ENCODE data around the gene CXCL11. TPM values are rescaled to one million over a fixed set of nuclear protein-coding genes. Genes with fewer than 3 reads are reported as not detected.
"Not testable (repeated sequence)": the region's sequence is repeated elsewhere in the genome, so short reads cannot be mapped to it uniquely, and the experiment has no call there.

CXCL11 gene
- total RNA-seq, 2 experiments from 2014 or later: not detected

DNA sequence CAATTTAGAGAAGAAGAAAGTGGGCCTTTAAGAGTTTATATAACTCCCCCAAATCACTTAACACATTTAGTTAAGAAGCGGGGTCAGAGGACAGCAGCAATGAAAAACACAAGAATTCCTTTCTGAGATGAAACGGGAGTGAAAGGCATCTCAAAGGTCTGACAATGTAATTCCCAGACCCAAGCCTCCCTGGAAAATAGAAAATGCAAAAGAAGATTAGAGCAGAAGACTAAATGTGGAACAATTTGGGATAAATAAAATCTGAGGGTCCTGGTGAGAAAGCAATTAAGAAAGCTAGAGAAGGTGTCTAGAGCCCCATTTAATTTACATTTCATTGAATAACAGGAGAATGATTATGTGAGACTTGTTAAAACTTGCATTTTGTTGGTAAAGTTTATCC, 19.6 kb upstream of the CXCL11 start:
- intact Hi-C loops (cut with DNase I, micrococcal nuclease): no loop called here
- H3K36me3 Mint-ChIP-seq (ENCODE audit: low read depth): no peaks in the 10 kb centered on the region
- peaks cover 9% of the 10 kb centered on the region for H3K27me3 Mint-ChIP-seq
- Histone ChIP-seq H3K4me3 (ENCODE audit: low read length) (no peak overlapping the region), H3K9me3 (ENCODE audit: control insufficient read depth in 1 of 2, insufficient read depth in 1 of 2, low read length in 2 of 2) (no peaks in the 10 kb centered on the region), H3K27ac (ENCODE audit: low read depth in 1 of 2, low read length in 2 of 2) (no peak overlapping the region), H3K36me3 (ENCODE audit: insufficient read depth, low read length) (no peaks in the 10 kb centered on the region), H3K27me3 (ENCODE audit: control insufficient read depth in 1 of 2, insufficient read depth in 2 of 2, low read length in 2 of 2) (no peaks in the 10 kb centered on the region), H3K4me1 (ENCODE audit: insufficient read depth, low read length) (no peaks in the 10 kb centered on the region)
- POLR2A ChIA-PET: no interaction called here
- H3K4me3 Mint-ChIP-seq: no peak overlapping the region
- DNase-seq: no peak
- no peaks in the 10 kb centered on the region for H3K4me1 Mint-ChIP-seq (ENCODE audit: low read depth)
- TF ChIP-seq, protein P1, sequence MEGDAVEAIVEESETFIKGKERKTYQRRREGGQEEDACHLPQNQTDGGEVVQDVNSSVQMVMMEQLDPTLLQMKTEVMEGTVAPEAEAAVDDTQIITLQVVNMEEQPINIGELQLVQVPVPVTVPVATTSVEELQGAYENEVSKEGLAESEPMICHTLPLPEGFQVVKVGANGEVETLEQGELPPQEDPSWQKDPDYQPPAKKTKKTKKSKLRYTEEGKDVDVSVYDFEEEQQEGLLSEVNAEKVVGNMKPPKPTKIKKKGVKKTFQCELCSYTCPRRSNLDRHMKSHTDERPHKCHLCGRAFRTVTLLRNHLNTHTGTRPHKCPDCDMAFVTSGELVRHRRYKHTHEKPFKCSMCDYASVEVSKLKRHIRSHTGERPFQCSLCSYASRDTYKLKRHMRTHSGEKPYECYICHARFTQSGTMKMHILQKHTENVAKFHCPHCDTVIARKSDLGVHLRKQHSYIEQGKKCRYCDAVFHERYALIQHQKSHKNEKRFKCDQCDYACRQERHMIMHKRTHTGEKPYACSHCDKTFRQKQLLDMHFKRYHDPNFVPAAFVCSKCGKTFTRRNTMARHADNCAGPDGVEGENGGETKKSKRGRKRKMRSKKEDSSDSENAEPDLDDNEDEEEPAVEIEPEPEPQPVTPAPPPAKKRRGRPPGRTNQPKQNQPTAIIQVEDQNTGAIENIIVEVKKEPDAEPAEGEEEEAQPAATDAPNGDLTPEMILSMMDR (IDR thresholded peaks at IDR 0.05): no peak
- H3K27ac Mint-ChIP-seq: no peak overlapping the region
- no peak for ATAC-seq (ENCODE audit: poor library complexity)
- CTCF ChIA-PET: no interaction called here
- no peaks in the 10 kb centered on the region for H3K9me3 Mint-ChIP-seq

DNA sequence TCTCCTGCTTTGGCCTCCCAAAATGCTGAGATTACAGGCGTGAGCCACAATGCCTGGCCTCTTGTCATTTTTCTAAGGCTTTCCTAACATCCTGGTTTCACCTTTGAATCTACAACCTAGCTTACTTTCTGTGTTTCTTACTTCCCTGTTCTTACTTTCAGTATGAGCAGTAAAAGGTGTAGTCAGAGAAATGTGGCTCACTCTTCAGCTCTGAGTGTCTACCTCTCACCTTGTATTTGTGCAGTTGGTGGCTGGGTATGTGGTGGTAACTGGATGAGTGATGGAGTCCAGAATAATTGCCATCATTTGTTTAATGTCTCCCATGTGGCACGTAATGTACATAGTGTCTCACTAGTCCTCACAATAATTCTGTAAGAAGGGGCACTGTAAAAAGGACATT, 19.1 kb upstream of the CXCL11 start:
- ATAC-seq (ENCODE audit: poor library complexity) (no peak), DNase-seq (no peak)
- ChIA-PET CTCF (no interaction called here), POLR2A (no interaction called here)
- Histone ChIP-seq H3K27me3 (ENCODE audit: control insufficient read depth in 1 of 2, insufficient read depth in 2 of 2, low read length in 2 of 2) (no peaks in the 10 kb centered on the region), H3K4me1 (ENCODE audit: insufficient read depth, low read length) (no peaks in the 10 kb centered on the region), H3K9me3 (ENCODE audit: control insufficient read depth in 1 of 2, insufficient read depth in 1 of 2, low read length in 2 of 2) (no peaks in the 10 kb centered on the region), H3K36me3 (ENCODE audit: insufficient read depth, low read length) (no peaks in the 10 kb centered on the region), H3K27ac (ENCODE audit: low read depth in 1 of 2, low read length in 2 of 2) (no peak overlapping the region), H3K4me3 (ENCODE audit: low read length) (no peak overlapping the region)
- H3K27me3 Mint-ChIP-seq: peaks cover 9% of the 10 kb centered on the region
- TF ChIP-seq, protein P1 (IDR thresholded peaks at IDR 0.05): no peak
- intact Hi-C loops (cut with DNase I, micrococcal nuclease): no loop called here
- H3K27ac Mint-ChIP-seq: no peak overlapping the region
- no peaks in the 10 kb centered on the region for H3K36me3 Mint-ChIP-seq (ENCODE audit: low read depth)
- H3K4me3 Mint-ChIP-seq: no peak overlapping the region
- no peaks in the 10 kb centered on the region for H3K4me1 Mint-ChIP-seq (ENCODE audit: low read depth)
- H3K9me3 Mint-ChIP-seq: no peaks in the 10 kb centered on the region

DNA sequence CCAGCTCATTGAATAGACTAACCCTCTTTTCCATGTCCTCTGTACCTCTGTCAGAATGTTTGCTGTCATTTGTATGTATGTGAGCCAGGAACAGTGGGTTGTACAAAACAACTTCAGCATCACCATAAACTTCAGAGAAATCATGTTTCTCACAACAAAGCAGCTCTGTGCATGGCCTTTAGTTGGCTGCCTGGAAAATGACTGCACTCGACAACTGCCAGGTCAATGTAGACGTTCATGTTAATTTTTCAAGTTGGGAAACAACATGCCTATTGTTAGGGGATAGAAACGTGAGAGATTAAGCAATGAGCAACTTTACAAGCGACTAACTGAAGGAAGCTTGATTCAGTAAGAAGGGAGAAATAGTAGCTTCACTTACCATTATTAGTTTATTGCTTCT, 17.9 kb upstream of the CXCL11 start:
- H3K9me3 Mint-ChIP-seq: no peaks in the 10 kb centered on the region
- CTCF ChIA-PET: interaction anchor here (1.3 to 1.6 kb wide), 2 partner anchors 16 to 58 kb away, joined by 3 read pairs; no protein-coding TSS in a partner anchor
- Histone ChIP-seq H3K36me3 (ENCODE audit: insufficient read depth, low read length) (no peaks in the 10 kb centered on the region), H3K27me3 (ENCODE audit: control insufficient read depth in 1 of 2, insufficient read depth in 2 of 2, low read length in 2 of 2) (no peaks in the 10 kb centered on the region), H3K4me3 (ENCODE audit: low read length) (no peak overlapping the region), H3K4me1 (ENCODE audit: insufficient read depth, low read length) (no peaks in the 10 kb centered on the region), H3K9me3 (ENCODE audit: control insufficient read depth in 1 of 2, insufficient read depth in 1 of 2, low read length in 2 of 2) (no peaks in the 10 kb centered on the region), H3K27ac (ENCODE audit: low read depth in 1 of 2, low read length in 2 of 2) (no peak overlapping the region)
- H3K4me1 Mint-ChIP-seq (ENCODE audit: low read depth): no peaks in the 10 kb centered on the region
- ATAC-seq (ENCODE audit: poor library complexity): no peak
- intact Hi-C loops (cut with DNase I, micrococcal nuclease): no loop called here
- TF ChIP-seq, protein P1 (IDR thresholded peaks at IDR 0.05): no peak
- peaks cover 9% of the 10 kb centered on the region for H3K27me3 Mint-ChIP-seq
- H3K36me3 Mint-ChIP-seq (ENCODE audit: low read depth): no peaks in the 10 kb centered on the region
- H3K4me3 Mint-ChIP-seq: no peak overlapping the region
- H3K27ac Mint-ChIP-seq: no peak overlapping the region
- DNase-seq: no peak
- POLR2A ChIA-PET: no interaction called here

DNA sequence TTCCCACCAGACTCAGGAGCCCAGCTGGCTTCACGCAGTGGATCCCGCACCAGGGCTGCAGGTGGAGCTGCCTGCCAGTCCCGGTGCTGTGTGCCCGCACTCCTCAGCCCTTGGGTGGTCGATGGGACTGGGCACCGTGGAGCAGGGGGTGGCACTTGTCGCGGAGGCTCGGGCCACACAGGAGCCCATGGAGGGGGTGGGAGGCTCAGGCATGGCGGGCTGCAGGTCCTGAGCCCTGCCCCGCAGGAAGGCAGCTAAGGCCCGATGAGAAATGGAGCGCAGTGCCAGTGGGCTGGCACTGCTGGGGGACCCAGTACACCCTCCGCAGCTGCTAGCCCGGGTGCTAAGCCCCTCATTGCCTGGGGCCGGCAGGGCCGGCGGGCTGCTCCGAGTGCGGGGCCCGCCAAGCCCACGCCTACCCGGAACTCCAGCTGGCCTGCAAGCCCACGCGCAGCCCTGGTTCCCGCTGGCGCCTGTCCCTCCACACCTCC, 14.7 kb upstream of the CXCL11 start:
- H3K36me3 ChIP-seq (ENCODE audit: insufficient read depth, low read length); H3K27me3 Mint-ChIP-seq; H3K4me3 Mint-ChIP-seq; H3K4me1 ChIP-seq (ENCODE audit: insufficient read depth, low read length); H3K27ac Mint-ChIP-seq; H3K27me3 ChIP-seq (ENCODE audit: control insufficient read depth in 1 of 2, insufficient read depth in 2 of 2, low read length in 2 of 2); ATAC-seq (ENCODE audit: poor library complexity); H3K9me3 ChIP-seq (ENCODE audit: control insufficient read depth in 1 of 2, insufficient read depth in 1 of 2, low read length in 2 of 2); H3K4me1 Mint-ChIP-seq (ENCODE audit: low read depth); H3K4me3 ChIP-seq (ENCODE audit: low read length); H3K36me3 Mint-ChIP-seq (ENCODE audit: low read depth); intact Hi-C loops (cut with DNase I, micrococcal nuclease); DNase-seq; H3K27ac ChIP-seq (ENCODE audit: low read depth in 1 of 2, low read length in 2 of 2); POLR2A ChIA-PET; H3K9me3 Mint-ChIP-seq: not testable (repeated sequence)
- CTCF ChIA-PET: interaction anchor here (0.6 kb wide), 1 partner anchor 334 kb away, joined by 3 read pairs; no protein-coding TSS in a partner anchor

DNA sequence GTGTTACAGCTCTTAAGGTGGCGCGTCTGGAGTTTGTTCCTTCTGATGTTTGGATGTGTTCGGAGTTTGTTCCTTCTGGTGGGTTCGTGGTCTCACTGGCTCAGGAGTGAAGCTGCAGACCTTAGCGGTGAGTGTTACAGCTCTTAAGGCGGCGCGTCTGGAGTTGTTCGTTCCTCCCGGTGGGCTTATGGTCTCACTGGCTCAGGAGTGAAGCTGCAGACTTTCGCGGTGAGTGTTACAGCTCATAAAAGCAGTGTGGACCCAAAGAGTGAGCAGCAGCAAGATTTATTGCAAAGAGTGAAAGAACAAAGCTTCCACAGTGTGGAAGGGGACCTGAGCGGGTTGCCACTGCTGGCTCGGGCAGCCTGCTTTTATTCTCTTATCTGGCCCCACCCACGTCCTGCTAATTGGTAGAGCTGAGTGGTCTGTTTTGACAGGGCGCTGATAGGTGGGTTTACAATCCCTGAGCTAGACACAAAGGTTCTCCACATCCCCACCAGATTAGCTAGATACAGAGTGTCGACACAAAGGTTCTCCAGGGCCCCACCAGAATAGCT, 14.1 kb upstream of the CXCL11 start:
- H3K36me3 ChIP-seq (ENCODE audit: insufficient read depth, low read length); H3K4me3 Mint-ChIP-seq; H3K27me3 Mint-ChIP-seq; H3K9me3 ChIP-seq (ENCODE audit: control insufficient read depth in 1 of 2, insufficient read depth in 1 of 2, low read length in 2 of 2); H3K9me3 Mint-ChIP-seq; ATAC-seq (ENCODE audit: poor library complexity); H3K27ac Mint-ChIP-seq; DNase-seq; H3K4me1 Mint-ChIP-seq (ENCODE audit: low read depth); POLR2A ChIA-PET; H3K4me1 ChIP-seq (ENCODE audit: insufficient read depth, low read length); H3K27me3 ChIP-seq (ENCODE audit: control insufficient read depth in 1 of 2, insufficient read depth in 2 of 2, low read length in 2 of 2); H3K36me3 Mint-ChIP-seq (ENCODE audit: low read depth); intact Hi-C loops (cut with DNase I, micrococcal nuclease); H3K27ac ChIP-seq (ENCODE audit: low read depth in 1 of 2, low read length in 2 of 2); H3K4me3 ChIP-seq (ENCODE audit: low read length): not testable (repeated sequence)
- CTCF ChIA-PET: interaction anchor here (0.6 kb wide), 1 partner anchor 334 kb away, joined by 3 read pairs; no protein-coding TSS in a partner anchor
